CD4-positive, alpha-beta T cell treated with Interleukin-4 for 4 hours (primary cell): Measurements from ENCODE around the gene ADAMTS17.

Experiments
- DNase-seq: peaks from one replicate; pipeline ENCODE4 v3.0.0-alpha.2; 2020

ADAMTS17 gene

DNA sequence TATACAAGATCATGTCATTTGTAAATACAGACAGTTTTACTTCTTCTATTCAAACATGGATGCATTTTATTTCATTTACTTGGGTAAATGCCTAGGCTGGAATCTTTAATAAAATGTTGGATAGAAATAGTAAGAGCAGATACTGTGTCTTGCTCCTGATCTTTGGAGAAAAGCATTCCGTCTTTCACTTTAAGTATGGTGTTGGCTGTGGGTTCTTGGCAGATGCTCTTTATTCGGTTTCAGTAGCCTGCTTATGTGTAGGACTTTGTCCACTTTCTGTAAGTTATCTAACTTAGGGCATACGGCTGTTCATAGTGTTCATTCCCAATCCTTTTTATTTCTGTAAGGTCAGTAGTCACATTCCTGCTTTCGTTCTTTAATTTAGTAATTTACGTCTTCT lies 303.0 kb downstream of the ADAMTS17 start:
- no peak for DNase-seq

DNA sequence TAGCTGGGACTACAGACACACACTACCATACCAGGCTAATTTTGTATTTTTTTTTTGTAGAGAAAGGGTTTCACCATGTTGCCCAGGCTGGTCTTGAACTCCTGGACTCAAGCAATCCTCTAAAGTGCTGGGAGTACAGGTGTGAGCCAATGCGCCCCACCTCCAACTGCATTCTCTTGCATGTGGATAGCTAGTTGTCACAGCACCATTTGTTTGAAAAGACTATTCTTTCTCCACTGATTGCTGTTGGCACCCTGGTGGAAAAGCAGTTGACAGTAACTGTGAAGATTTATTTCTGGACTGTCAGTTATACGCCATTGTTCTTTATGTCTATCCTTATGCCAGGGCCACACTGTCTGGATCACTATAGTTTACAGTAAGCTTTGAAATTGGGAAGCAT lies 303.9 kb downstream of the ADAMTS17 start:
- no peak for DNase-seq

- DNase-seq = no peak
Measured at GRCh38 chr15:100036015-100036414, 305.8 kb downstream of the ADAMTS17 start.

DNA sequence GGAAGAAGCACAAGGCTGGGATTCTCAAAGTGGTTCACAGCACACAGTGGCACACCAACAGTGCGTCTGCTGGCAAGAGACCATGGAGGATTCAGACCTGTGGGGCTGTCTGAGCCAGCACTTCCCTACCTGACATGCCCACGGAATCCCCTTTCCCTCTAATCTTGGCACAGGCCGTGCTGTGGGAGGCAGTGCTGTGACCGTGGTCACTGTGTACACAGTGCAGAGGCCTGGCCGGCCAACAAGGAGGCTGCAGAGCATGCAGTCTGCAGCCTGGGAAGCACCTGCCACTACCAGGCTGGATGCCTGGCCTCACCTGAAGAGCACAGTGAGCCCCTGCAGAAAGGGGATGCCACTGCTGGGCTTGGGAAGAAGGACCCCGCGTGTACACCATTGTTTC lies 307.6 kb downstream of the ADAMTS17 start:
- no peak for DNase-seq

- no peak for DNase-seq
Measured at GRCh38 chr15:100033140-100033857, 308.5 kb downstream of the ADAMTS17 start.

DNA sequence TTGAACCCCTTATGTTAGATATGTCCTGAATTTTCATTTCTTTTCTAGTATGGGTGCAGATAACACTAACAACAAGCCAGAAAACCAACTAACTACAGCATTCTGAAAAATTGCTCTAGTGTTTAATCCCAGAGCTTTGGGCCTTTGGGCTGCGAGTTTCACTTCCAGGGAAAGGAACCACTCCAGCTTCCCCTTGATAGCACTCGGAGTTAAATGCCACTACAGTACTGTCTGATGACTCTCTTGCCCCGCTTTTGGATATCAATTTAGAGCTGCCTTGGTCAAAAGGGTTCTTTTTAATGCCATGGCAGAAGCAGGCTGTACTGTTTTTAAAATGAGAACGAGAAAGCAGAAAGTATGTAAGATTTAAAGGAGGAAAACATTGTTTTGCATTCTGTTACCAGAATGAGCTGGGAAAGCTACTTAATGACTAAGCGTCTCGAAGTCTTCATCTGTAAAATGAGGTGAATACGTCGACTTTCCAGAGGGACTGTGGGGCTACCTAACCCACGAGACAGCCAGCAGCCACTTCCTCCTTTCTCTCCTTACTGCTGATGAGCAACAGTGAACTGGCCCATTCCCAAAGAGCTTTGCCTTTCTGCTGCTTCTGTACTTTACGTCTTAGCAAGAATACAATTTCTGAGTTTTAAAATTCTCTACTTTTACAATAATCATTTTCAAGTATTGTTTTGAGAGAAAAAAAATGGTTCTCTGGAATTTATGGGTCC lies 309.3 kb downstream of the ADAMTS17 start:
- DNase-seq = no peak

DNA sequence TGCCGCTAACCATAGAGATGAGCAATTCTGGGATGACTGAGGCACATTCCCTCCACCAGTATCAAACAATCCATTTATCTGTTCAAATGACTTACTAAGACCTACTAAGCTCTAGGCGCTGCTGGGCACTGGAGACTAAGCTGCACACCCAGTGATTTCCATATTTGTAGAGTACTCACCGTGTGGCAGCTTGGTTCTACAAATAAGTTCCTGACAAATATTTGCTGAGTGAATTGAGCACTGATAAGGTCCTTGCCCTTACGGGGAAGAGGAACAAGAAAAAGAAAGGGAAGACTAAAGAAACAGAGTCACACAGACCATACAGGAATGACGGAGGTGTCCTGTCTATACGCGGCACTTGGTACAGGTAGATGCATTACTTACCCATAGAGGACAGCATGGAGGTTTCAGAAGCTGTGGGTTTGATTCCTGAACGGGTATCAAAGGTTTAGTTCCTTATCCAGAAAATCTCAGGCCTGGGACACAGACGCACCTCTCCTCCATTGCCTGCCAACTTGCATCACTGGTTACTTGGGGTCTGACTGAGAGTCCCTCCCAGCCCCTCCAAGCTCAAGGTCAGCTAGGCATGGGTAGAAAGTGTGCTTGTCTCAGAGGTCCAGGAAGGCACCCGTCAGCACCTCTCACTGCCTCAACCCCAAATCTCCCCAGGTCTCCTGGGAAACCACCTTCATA lies 310.0 kb downstream of the ADAMTS17 start:
- no peak for DNase-seq

DNA sequence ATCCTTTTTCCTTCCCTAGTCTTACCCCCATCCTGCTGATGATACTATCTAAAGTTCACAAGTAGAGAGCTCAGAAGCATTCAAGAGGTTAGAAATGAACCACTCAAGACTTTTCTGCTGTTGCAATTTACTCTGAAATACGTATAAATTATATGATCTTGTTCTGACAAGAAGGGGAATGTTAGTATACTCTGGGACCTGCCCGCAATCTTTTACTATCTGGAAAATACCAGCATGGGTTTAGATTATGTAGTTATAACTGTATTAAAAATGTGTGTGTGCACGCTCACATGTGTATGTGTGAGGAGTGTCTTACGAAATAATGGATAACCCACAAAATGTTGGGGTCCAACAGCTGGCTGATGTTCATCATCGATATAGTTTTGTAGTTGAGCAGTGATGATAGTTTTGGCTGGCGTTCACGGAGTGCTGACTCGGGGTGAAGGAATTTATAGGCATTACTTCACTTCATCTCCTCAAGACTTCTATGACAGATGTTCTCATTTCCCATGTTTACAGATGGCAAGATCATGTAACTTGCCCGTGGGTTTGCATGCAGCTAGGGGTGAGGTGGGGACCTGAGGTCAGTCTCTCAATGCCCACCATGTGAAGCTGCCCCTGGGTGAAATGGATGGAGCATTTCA lies 311.1 kb downstream of the ADAMTS17 start:
- DNase-seq = no peak

- no peak for DNase-seq
Measured at GRCh38 chr15:100029868-100030479, 311.8 kb downstream of the ADAMTS17 start.

- no peak for DNase-seq
Measured at GRCh38 chr15:100029045-100029444, 312.7 kb downstream of the ADAMTS17 start.

DNA sequence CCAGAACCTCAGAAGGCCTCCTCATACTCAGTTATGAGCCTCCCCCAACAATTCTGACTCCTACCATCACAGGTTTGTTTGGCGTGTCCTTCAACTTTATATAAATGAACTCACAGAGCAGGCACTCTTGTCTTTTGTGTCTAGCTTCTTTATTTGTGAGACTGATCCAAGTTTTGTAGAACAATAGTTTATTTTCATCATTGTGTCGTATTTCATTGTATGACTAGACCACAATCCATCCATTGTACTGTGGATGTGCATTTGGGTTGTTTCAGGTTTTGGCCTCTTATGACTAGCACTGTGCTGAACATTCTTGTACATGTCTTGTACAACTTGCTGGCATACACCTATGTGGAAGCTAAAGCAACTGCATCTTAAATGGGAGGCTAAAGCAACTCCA lies 315.7 kb downstream of the ADAMTS17 start:
- no peak for DNase-seq

- DNase-seq = no peak
Measured at GRCh38 chr15:100022806-100023205, 319.0 kb downstream of the ADAMTS17 start.

DNA sequence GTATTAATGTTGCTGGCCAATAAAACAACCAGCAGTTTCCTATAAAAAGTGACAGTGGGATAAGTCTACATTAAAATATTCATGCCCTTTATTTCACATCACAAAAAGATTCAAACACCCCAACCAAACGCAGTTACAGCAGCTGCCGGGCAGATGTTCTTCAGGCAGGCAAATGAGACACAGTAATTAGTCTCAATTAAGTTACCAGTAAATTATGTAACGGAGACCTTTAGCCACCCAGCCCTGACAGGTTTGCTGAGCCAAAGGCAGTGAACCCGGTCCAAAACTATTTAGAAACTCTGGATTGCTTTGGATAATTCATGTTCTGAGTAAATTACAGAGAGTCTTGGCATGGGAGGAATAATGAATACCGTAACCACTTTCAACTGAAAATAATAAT lies 319.4 kb downstream of the ADAMTS17 start:
- DNase-seq = no peak

- DNase-seq = no peak
Measured at GRCh38 chr15:100021653-100022052, 320.1 kb downstream of the ADAMTS17 start.

- DNase-seq = no peak
Measured at GRCh38 chr15:100020614-100021013, 321.2 kb downstream of the ADAMTS17 start.

GRCh38 chr15:100020189-100020588 lies 321.6 kb downstream of the ADAMTS17 start:
- DNase-seq = no peak

- no peak for DNase-seq
Measured at GRCh38 chr15:100019601-100020000, 322.2 kb downstream of the ADAMTS17 start.

DNA sequence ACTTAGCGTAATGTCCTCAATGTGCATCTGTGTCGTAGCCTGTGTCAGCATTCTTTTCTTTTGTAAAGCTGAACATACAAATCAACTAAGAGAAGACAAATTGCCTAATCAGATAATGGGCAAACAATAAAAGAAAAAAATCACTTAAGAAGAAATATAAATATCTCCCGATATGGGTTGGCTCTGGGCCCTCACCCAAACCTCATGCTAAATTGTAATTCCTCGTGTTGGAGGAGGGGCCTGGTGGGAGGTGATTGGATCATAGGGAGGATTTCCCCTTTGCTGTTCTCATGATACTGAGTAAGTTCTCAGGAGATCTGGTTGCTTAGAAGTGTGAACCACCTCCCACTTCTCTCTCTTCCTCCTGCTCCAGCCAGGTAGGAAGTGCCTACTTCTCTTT lies 323.6 kb downstream of the ADAMTS17 start:
- no peak for DNase-seq

- DNase-seq = no peak
Measured at GRCh38 chr15:100017140-100017539, 324.6 kb downstream of the ADAMTS17 start.

DNA sequence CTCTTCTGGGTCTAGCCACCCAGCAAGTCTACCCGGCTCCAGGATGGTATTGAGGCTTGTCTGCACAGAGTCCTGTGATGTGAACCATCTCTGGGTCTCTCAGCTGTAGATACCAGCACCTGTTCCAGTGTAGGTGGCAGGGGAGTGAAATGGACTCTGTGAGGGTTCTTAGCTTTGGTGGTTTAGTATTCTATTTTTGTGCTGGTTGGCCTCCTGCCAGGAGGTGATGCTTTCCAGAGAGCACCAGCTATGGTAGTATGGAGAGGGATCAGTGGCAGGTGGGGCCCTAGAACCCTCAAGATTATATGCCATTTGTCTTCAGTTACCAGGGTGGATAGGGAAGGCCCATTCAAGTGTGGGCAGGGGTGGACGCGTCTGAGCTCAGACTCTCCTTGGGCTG lies 325.1 kb downstream of the ADAMTS17 start:
- no peak for DNase-seq

DNA sequence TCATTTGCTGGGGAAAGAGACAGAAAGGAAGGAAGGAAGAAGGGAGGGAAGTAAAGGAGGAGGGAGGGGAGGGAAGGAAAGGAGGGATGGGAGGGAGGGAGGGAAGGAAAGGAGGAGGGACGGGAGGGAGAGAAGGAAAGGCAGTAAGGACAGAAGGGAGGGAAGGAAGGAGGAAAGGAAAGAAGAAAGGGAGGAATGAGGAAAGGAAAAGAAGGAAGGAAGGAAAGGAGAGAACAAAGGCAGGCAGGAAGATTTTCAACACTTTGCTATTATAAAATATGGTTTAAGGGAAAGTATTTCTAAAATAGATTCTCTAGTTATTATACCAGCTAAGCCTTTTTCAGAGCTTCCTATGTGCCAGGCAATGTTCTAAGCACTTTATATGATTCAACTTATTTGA lies 330.5 kb downstream of the ADAMTS17 start:
- no peak for DNase-seq

DNA sequence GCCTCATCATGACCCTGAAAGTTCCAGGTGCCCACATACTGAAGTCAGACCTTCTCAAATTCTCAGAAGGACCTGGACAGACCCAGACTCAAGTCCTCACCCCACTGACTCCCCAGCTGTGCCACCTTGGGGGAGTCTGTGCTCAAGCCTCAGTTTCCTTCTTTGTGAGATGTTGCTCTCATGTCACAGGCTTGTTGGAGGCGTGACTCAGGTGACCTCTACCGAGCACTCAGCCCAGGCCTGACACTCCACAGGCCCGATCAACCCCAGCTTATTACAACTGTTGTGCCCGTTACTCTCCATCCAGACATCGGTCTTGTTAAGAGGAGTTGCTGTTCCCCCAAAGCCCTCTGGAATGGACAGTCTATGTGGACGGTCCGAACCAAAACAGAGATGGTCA lies 332.4 kb downstream of the ADAMTS17 start:
- DNase-seq = no peak

DNA sequence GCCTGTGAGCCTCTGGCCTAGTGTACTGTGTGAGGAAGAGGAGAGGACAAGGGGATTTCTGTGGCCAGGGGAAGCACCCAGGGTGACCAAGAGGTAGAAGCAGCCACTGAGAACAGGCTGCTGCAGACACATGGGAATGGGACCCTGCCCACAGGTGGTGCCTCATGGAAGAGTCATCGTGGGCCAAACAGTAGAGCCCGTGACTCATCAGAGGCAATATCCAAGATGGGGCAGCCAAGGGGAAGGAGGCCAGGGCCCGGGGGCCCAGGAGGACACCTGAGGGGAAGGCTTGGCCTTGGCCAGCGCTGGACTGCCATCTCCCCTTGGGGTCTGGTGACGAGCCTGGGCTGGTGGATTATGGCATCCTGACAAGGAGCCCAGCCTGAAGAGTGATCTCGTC lies 333.5 kb downstream of the ADAMTS17 start:
- no peak for DNase-seq
